Adrenal gland (tissue), 12 donors: ENCODE results near the gene DMWD. TPM values are rescaled to one million over a fixed set of nuclear protein-coding genes. Genes with fewer than 3 reads are reported as not detected.

Source experiments
- DNase-seq, 7 donors: peaks; one replicate each; pipeline ENCODE4 v3.0.0-alpha.2; 2019 to 2020
- H3K27ac ChIP-seq, 5 donors: fragments of 200-600 bp; sonication (generic) in 4 of 5; 1 replicate in 3 of 5; 2 replicates in 2 of 5; pipeline versions ENCODE4 v1.5.1 to v1.8.0; 2016 to 2020; ENCODE audit warnings: mild to moderate bottlenecking in 1 of 5
- H3K27me3 ChIP-seq: fragments of 200-600 bp; 2 replicates; pipeline ENCODE4 v1.8.0; 2021
- H3K36me3 ChIP-seq, 2 donors: fragments of 200-600 bp; replicated peaks in 1 of 2; 1 replicate in 1 of 2; 2 replicates in 1 of 2; pipeline versions ENCODE4 v1.5.1 to v1.8.0; 2018 to 2022
- H3K4me1 ChIP-seq, 2 donors: fragments of 200-600 bp; replicated peaks in 1 of 2; 1 replicate in 1 of 2; 2 replicates in 1 of 2; pipeline versions ENCODE4 v1.5.1 to v1.8.0; 2018 to 2021
- H3K4me3 ChIP-seq, 4 donors: fragments of 200-600 bp; sonication (generic) in 3 of 4; one replicate each; pipeline ENCODE4 v1.5.1; 2016 to 2018
- H3K9me3 ChIP-seq, 3 donors: fragments of 200-600 bp; sonication (generic) in 1 of 3; replicated peaks in 1 of 3; 1 replicate in 2 of 3; 2 replicates in 1 of 3; pipeline versions ENCODE4 v1.5.1 to v1.8.0; 2016 to 2021
- POLR2A ChIP-seq, 2 donors: fragments of 450-650 bp; IDR thresholded peaks; one replicate each; pipeline ENCODE4 v1.6.1; 2017; ENCODE audit warnings: antibody characterized with exemption in 2 of 2, mild to moderate bottlenecking in 2 of 2, moderate library complexity in 1 of 2
- WGBS, 4 donors: extraction: QIAGEN DNeasy Blood & Tissue Kit in 2 of 4; methylation state at CpG; one replicate each; pipeline versions ENCODE4 v1.1.5 to v1.1.7; 2013 to 2017; 5-methylcytosine and 5-hydroxymethylcytosine counted together
- intact Hi-C, 2 donors: fragments of 100-400 bp; cut with DNase I; formaldehyde crosslinking; loops; one replicate each; pipeline versions ENCODE4 v1.14.1 to v1.15.0; 2022 to 2023
- polyA plus RNA-seq, 3 donors: library from polyadenylated mRNA; stranded (reverse); fragments of 200-250 nt in 2 of 3; fragments of 350-450 nt in 1 of 3; fragmentation: Illumina TruSeq in 1 of 3; extraction: RNeasy Lipid Tissue Mini Kit (QIAGEN cat#74804) in 1 of 3; gene quantifications; one replicate each; pipeline ENCODE4 v1.2.3, GENCODE V29; 2013 to 2014
- total RNA-seq, 9 donors: library from RNA; depleted of rRNA in 4 of 9; stranded (reverse); fragments of >200 nt in 4 of 9; fragments of 120-200 nt in 1 of 9; fragmentation: NEBNext Ultra II Directional in 1 of 9; extraction: Animal tissue kit (Norgen Biotek cat#: 25700) in 1 of 9; gene quantifications; one replicate each; pipeline versions ENCODE4 v1.1.0 to v1.2.4, GENCODE V29; 2013 to 2023
- TF ChIP-seq, protein P1 (sequence below), 6 experiments: fragments of 450-650 bp in 4 of 6; fragments of 200-600 bp in 2 of 6; sonication (generic) in 1 of 6; IDR thresholded peaks; 1 replicate in 5 of 6; 2 replicates in 1 of 6; pipeline versions ENCODE4 v1.5.1 to v1.8.0; 2016 to 2021; ENCODE audit warnings: antibody characterized with exemption in 6 of 6, mild to moderate bottlenecking in 2 of 6, moderate library complexity in 1 of 6
- donor health status: healthy with polysubstance abuse.
- donor health status: Bipolar disorder and iron deficiency.
- donor health status: DM: yes; HTN: yes; CAD: no.
- donor health status: DM: no; HTN: no; CAD: no.
- donor health status: DM: no; HTN: no; CAD: no.
- donor health status: DM: yes; HTN: yes; CAD: no.

Gene DMWD
- total and polyA plus RNA-seq, 12 donors: 13.2 to 91.5 (median 34.0) TPM

DNA sequence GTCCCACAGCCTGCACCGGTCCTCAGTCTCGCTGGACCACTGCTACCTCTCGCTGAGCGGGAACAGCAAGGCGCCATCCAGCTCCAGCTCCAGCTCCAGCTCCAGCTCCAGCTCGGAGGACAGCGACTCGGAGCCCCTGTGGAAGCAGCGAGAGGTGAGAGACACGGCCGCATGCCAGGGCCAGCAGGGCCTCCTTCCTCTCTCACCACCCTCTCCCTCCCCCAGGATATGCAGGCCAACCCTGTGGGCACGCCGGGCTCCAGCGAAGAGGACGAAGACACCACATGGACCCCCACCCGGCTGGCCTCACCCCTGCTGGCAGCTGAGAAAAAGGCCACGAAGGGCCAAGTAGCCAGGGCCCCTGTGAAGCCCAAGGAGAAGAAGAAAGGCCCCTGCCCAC is 30.9 kb downstream of the DMWD start:
- Histone ChIP-seq H3K27ac (no peak overlapping the region), H3K36me3 (no peaks in the 10 kb centered on the region), H3K4me1 (peaks cover 1 to 11% of the 10 kb centered on the region in 2 donors), H3K27me3 (no peaks in the 10 kb centered on the region), H3K9me3 (no peaks in the 10 kb centered on the region), H3K4me3 (no peak overlapping the region)
- no peak for DNase-seq
- WGBS, 4 donors: 83 to 93% (median 88%) methylated on average over 8 to 17 of the region's 17 CpGs
- intact Hi-C loops: no loop called here
- TF ChIP-seq, protein P1, sequence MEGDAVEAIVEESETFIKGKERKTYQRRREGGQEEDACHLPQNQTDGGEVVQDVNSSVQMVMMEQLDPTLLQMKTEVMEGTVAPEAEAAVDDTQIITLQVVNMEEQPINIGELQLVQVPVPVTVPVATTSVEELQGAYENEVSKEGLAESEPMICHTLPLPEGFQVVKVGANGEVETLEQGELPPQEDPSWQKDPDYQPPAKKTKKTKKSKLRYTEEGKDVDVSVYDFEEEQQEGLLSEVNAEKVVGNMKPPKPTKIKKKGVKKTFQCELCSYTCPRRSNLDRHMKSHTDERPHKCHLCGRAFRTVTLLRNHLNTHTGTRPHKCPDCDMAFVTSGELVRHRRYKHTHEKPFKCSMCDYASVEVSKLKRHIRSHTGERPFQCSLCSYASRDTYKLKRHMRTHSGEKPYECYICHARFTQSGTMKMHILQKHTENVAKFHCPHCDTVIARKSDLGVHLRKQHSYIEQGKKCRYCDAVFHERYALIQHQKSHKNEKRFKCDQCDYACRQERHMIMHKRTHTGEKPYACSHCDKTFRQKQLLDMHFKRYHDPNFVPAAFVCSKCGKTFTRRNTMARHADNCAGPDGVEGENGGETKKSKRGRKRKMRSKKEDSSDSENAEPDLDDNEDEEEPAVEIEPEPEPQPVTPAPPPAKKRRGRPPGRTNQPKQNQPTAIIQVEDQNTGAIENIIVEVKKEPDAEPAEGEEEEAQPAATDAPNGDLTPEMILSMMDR (IDR thresholded peaks at IDR 0.05): no peak
- no peak for TF ChIP-seq POLR2A (IDR thresholded peaks at IDR 0.05)

DNA sequence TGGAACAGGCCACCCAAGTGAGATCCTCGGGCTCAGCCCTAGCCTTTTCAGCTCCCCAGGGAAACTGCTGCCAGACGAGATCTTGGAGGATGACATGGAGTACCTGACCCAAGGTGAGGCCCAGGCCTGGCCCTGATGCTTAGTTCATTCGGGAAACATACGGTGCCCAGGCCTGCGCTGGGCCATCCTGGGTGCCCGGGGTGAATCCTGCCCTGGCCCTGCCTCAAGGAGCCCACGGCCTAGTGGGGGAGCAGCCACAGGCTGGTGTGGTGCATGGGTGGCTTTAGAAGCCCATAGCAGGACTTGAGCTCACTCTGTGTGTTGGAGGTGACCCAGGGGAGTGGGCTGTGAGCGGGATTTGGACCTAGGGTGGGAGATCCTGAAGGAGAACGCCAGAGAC is 33.7 kb downstream of the DMWD start:
- no peak for DNase-seq
- 72 to 86% (median 79%) methylated on average over 3 to 9 of the region's 9 CpGs for WGBS, 4 donors
- intact Hi-C loops: no loop called here

DNA sequence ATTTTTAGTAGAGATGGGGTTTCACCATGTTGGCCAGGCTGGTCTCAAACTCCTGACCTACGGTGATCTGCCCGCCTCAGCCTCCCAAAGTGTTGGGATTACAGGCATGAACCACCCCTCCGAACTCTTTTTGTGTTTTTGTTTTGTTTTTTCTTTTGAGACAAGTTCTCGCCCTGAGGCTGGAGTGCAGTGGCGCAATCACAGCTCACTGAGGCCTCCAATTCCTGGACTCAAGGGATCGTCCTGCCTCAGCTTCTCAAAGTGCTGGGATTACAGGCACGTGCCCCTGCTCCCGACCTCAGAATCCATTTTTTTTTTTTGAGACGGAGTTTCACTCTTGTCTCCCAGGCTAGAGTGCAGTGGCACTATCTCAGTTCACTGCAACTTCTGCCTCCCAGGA is 35.0 kb downstream of the DMWD start:
- intact Hi-C loops: no loop called here
- TF ChIP-seq POLR2A (IDR thresholded peaks at IDR 0.05): no peak
- TF ChIP-seq, protein P1 (IDR thresholded peaks at IDR 0.05): no peak
- Histone ChIP-seq H3K9me3 (no peaks in the 10 kb centered on the region), H3K27ac (no peak overlapping the region), H3K4me1 (no peaks in the 10 kb centered on the region), H3K27me3 (no peaks in the 10 kb centered on the region), H3K36me3 (no peaks in the 10 kb centered on the region), H3K4me3 (no peak overlapping the region)
- 79 to 88% (median 83%) methylated on average over 9 of the region's 9 CpGs for WGBS, 4 donors
- DNase-seq: no peak

More for the DNA sequence above, 33.7 kb downstream of the DMWD start:
- Histone ChIP-seq H3K36me3 (no peaks in the 10 kb centered on the region), H3K9me3 (no peaks in the 10 kb centered on the region), H3K27me3 (no peaks in the 10 kb centered on the region), H3K4me3 (no peak overlapping the region), H3K4me1 (no peaks in the 10 kb centered on the region), H3K27ac (no peak overlapping the region)
- TF ChIP-seq, protein P1 (IDR thresholded peaks at IDR 0.05): no peak
- no peak for TF ChIP-seq POLR2A (IDR thresholded peaks at IDR 0.05)

DNA sequence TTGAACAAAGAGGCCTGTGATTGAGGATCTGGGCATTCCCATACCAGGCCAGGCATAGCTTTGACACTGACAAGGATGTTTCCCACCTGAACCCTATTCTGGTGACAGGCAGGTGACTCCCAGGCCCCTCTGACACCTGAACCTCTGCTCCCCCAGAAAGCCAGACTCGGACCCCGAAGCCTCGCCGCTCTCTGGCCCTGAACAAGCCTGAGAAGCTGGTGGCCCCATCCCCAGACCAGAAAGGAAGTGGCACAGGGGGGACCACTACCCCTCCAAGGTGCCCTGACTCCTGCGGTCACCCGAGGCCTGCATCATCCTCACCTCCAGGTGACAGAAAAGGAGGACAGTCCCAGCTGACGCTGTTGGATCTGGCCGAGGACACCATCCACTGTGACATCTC is 38.3 kb downstream of the DMWD start:
- intact Hi-C loops: no loop called here
- Histone ChIP-seq H3K27ac (no peak overlapping the region), H3K27me3 (no peaks in the 10 kb centered on the region), H3K9me3 (no peaks in the 10 kb centered on the region), H3K4me1 (no peaks in the 10 kb centered on the region), H3K4me3 (no peak overlapping the region), H3K36me3 (no peaks in the 10 kb centered on the region)
- no peak for TF ChIP-seq POLR2A (IDR thresholded peaks at IDR 0.05)
- TF ChIP-seq, protein P1 (IDR thresholded peaks at IDR 0.05): no peak
- no peak for DNase-seq
- 83 to 100% (median 95%) methylated on average over 4 to 8 of the region's 8 CpGs for WGBS, 4 donors
